Heart left ventricle (tissue), 16 donors: ENCODE results near the gene NOL6. TPM values are rescaled to one million over a fixed set of nuclear protein-coding genes. Genes with fewer than 3 reads are reported as not detected.
"Not testable (repeated sequence)": the region's sequence is repeated elsewhere in the genome, so short reads cannot be mapped to it uniquely, and the experiment has no call there.

Experiments
- ATAC-seq, 4 donors: fragments of 200-7000 bp; cut with Tn5 transposase; one replicate each; pipeline ENCODE4 v1.9.1; 2020 to 2022; ENCODE audit warnings: moderate library complexity in 4 of 4, mild to moderate bottlenecking in 3 of 4, moderate number of reproducible peaks in 1 of 4
- DNase-seq, 5 donors: peaks; one replicate each; pipeline ENCODE4 v3.0.0-alpha.2; 2020
- H3K27ac ChIP-seq, 12 donors: fragments of 200-600 bp; sonication (generic) in 4 of 12; one replicate each; pipeline versions ENCODE4 v1.5.0 to v1.8.0; 2016 to 2022; ENCODE audit warnings: mild to moderate bottlenecking in 2 of 12
- H3K27me3 ChIP-seq, 9 donors: fragments of 200-600 bp; sonication (generic) in 2 of 9; one replicate each; pipeline versions ENCODE4 v1.5.1 to v1.8.0; 2016 to 2022; ENCODE audit warnings: mild to moderate bottlenecking in 3 of 9
- H3K36me3 ChIP-seq, 9 donors: fragments of 200-600 bp; sonication (generic) in 2 of 9; one replicate each; pipeline versions ENCODE4 v1.5.0 to v1.8.0; 2018 to 2022; ENCODE audit warnings: mild to moderate bottlenecking in 2 of 9
- H3K4me1 ChIP-seq, 12 donors: fragments of 200-600 bp; sonication (generic) in 4 of 12; one replicate each; pipeline versions ENCODE4 v1.5.0 to v1.8.0; 2016 to 2022; ENCODE audit warnings: mild to moderate bottlenecking in 3 of 12
- H3K4me3 ChIP-seq, 12 donors: fragments of 200-600 bp; sonication (generic) in 4 of 12; one replicate each; pipeline versions ENCODE4 v1.5.0 to v1.8.0; 2017 to 2022; ENCODE audit warnings: mild to moderate bottlenecking in 9 of 12, moderate library complexity in 4 of 12
- H3K9me3 ChIP-seq, 12 donors: fragments of 200-600 bp; sonication (generic) in 4 of 12; one replicate each; pipeline versions ENCODE4 v1.5.0 to v1.8.0; 2016 to 2022; ENCODE audit warnings: mild to moderate bottlenecking in 1 of 12
- CTCF ChIP-seq, 12 donors: fragments of 200-600 bp; sonication (generic) in 4 of 12; IDR thresholded peaks; one replicate each; pipeline versions ENCODE4 v1.5.0 to v1.8.0; 2018 to 2022; ENCODE audit warnings: antibody characterized with exemption in 12 of 12, mild to moderate bottlenecking in 5 of 12
- POLR2A ChIP-seq, 2 donors: fragments of 450-650 bp; IDR thresholded peaks; one replicate each; pipeline ENCODE4 v1.6.1; 2017; ENCODE audit warnings: antibody characterized with exemption in 2 of 2, mild to moderate bottlenecking in 2 of 2, moderate library complexity in 2 of 2
- WGBS, 4 donors: extraction: QIAGEN DNeasy Blood & Tissue Kit in 2 of 4; methylation state at CpG; one replicate each; pipeline versions ENCODE4 v1.1.5 to v1.1.7; 2013 to 2018; 5-methylcytosine and 5-hydroxymethylcytosine counted together
- intact Hi-C, 10 donors: fragments of 100-400 bp; cut with DNase I; formaldehyde crosslinking; loops; one replicate each; pipeline versions ENCODE4 v1.11.1 to v1.14.2; 2022
- polyA plus RNA-seq, 2 donors: library from polyadenylated mRNA; stranded (reverse); fragments of 200-250 nt; gene quantifications; one replicate each; pipeline ENCODE4 v1.2.3, GENCODE V29; 2013
- total RNA-seq, 9 donors: library from RNA; depleted of rRNA in 2 of 9; stranded (reverse); fragments of >200 nt in 2 of 9; fragmentation: NEBNext Ultra II Directional in 3 of 9; extraction: Animal tissue kit (Norgen Biotek cat#: 25700) in 3 of 9; gene quantifications; one replicate each; pipeline versions ENCODE4 v1.1.0 to v1.2.4, GENCODE V29; 2016 to 2023
- donor health status: ischemic (EF 13 %, LVEDD 7.1; RV severe dilation, severe dysfunction).
- donor health status: healthy with polysubstance abuse.
- donor health status: DM: no; HTN: yes; CAD: no.
- donor health status: DM: no; HTN: no; CAD: no.
- donor health status: ischemic (EF 25% LVEDD 6.9; RV normal size, moderate dysfunction).
- donor health status: ischemic (EF 25% LVEDD 5.7; RV mildly dilated, moderate dysfunction).
- donor health status: healthy.
- donor health status: DM: yes; HTN: yes; CAD: no.
- donor health status: ischemic (EF 35%, LVEDD 5.7; RV mildly dilated, moderate dysfunction).
- donor health status: nonischemic (EF 11% LVEDD 7.7; RV severe dilation, severe dysfunction).
- donor health status: DM: yes; HTN: yes; CAD: no.
- donor health status: PGD.
- donor health status: ischemic (EF 29% LVEDD 5.4; RV normal size, mild dysfunction).
- donor health status: nonischemic (EF 23%, LVEDD 6.1; RV moderate dilation, normal function).

NOL6 gene
- total and polyA plus RNA-seq, 11 donors, result 11.2 to 28.2 (median 14.9) TPM

GRCh38 chr9:33455945-33456344, 17.8 kb downstream of the NOL6 start:
- TF ChIP-seq POLR2A (IDR thresholded peaks at IDR 0.05) (no peak), CTCF (IDR thresholded peaks at IDR 0.05) (no peak)
- WGBS, 4 donors, result 78 to 85% (median 81%) methylated on average over 7 of the region's 7 CpGs
- Histone ChIP-seq H3K4me3 (no peak overlapping the region), H3K27me3 (no peaks in the 10 kb centered on the region), H3K4me1 (peaks cover 0 to 6% (median 0%) of the 10 kb centered on the region in 12 donors), H3K9me3 (no peaks in the 10 kb centered on the region), H3K36me3 (peaks cover 0 to 5% (median 0%) of the 10 kb centered on the region in 9 donors), H3K27ac (no peak overlapping the region)
- DNase-seq, result no peak
- intact Hi-C loops, result loop anchor here in 2 of 10 donors (10.0 kb wide), 2 partner anchors 51 to 171 kb away; partner anchors contain the start of gene AQP7 (in 1 of the 2)
- ATAC-seq, result no peak

GRCh38 chr9:33455456-33455855, 18.3 kb downstream of the NOL6 start:
- intact Hi-C loops, result loop anchor here in 2 of 10 donors (10.0 kb wide), 2 partner anchors 51 to 171 kb away; partner anchors contain the start of gene AQP7 (in 1 of the 2)

GRCh38 chr9:33454661-33455026, 19.1 kb downstream of the NOL6 start:
- ATAC-seq, H3K4me1 ChIP-seq, H3K4me3 ChIP-seq, H3K9me3 ChIP-seq, DNase-seq, H3K27me3 ChIP-seq, H3K27ac ChIP-seq, H3K36me3 ChIP-seq: not testable (repeated sequence)
- intact Hi-C loops, result loop anchor here in 3 of 10 donors (5.0 to 10.0 kb wide), 3 partner anchors 42 to 170 kb away; partner anchors contain the start of gene AQP7 (in 1 of the 3)
- WGBS, 4 donors, result 73 to 93% (median 85%) methylated on average over 5 of the region's 5 CpGs

More at GRCh38 chr9:33455456-33455855, 18.3 kb downstream of the NOL6 start:
- H3K27ac ChIP-seq, H3K9me3 ChIP-seq, H3K4me3 ChIP-seq, H3K36me3 ChIP-seq, H3K4me1 ChIP-seq, H3K27me3 ChIP-seq, DNase-seq, ATAC-seq: not testable (repeated sequence)
- 89 to 98% (median 95%) methylated on average over 8 of the region's 8 CpGs for WGBS, 4 donors

GRCh38 chr9:33453999-33454660, 19.6 kb downstream of the NOL6 start:
- WGBS, 4 donors, result 84 to 93% (median 88%) methylated on average over 10 to 11 of the region's 11 CpGs
- H3K27me3 ChIP-seq, result no peaks in the 10 kb centered on the region
- peaks cover 0 to 6% (median 0%) of the 10 kb centered on the region in 12 donors for H3K4me1 ChIP-seq
- H3K4me3 ChIP-seq, result no peak overlapping the region
- TF ChIP-seq CTCF (IDR thresholded peaks at IDR 0.05) (no peak), POLR2A (IDR thresholded peaks at IDR 0.05) (no peak)
- no peaks in the 10 kb centered on the region for H3K36me3 ChIP-seq
- intact Hi-C loops, result loop anchor here in 3 of 10 donors (5.0 to 10.0 kb wide), 3 partner anchors 42 to 169 kb away; partner anchors contain the start of gene AQP7 (in 1 of the 3)
- H3K9me3 ChIP-seq, result no peaks in the 10 kb centered on the region
- H3K27ac ChIP-seq, result no peak overlapping the region
- ATAC-seq (no peak), DNase-seq (no peak)

GRCh38 chr9:33453286-33453860, 20.4 kb downstream of the NOL6 start:
- 74 to 81% (median 80%) methylated on average over 3 of the region's 3 CpGs for WGBS, 4 donors
- no peak for DNase-seq
- Histone ChIP-seq H3K27ac (no peak overlapping the region), H3K4me1 (peaks cover 0 to 6% (median 0%) of the 10 kb centered on the region in 12 donors), H3K27me3 (no peaks in the 10 kb centered on the region), H3K36me3 (no peaks in the 10 kb centered on the region), H3K4me3 (no peak overlapping the region), H3K9me3 (no peaks in the 10 kb centered on the region)
- TF ChIP-seq POLR2A (IDR thresholded peaks at IDR 0.05) (no peak), CTCF (IDR thresholded peaks at IDR 0.05) (no peak)
- intact Hi-C loops, result loop anchor here in 3 of 10 donors (5.0 to 10.0 kb wide), 3 partner anchors 41 to 169 kb away; partner anchors contain the start of gene AQP7 (in 1 of the 3)
- no peak for ATAC-seq
